ENCODE measurements around the gene ZNF423. TPM values are rescaled to one million over a fixed set of nuclear protein-coding genes. Genes with fewer than 3 reads are reported as not detected.

ZNF423 gene
- total RNA-seq, 4 donors from 2014 or later, result 0.72 to 5.9 (median 1.1) TPM

DNA sequence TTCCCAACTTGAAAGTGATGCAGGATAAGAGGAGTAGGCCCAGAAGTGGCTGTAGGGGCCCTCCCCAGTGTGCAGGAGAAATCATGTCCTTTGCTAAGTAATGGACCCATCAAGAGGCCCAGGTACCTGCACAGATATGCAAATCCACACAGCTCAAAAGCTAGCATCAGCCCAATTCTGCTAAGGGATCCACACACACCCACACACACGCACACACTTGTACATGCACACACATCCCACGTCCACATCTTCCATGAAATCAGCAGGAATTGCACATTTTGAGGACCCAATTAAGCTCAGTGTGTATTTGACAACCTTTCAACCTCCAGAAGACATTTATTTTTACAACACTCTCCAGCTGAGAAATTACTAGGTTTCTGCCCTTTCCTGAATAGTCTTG lies 297.5 kb downstream of the ZNF423 start:
- intact Hi-C loops (cut with DNase I), result no loop called here
- no peak overlapping the region for H3K27ac ChIP-seq
- no peaks in the 10 kb centered on the region for H3K9me3 ChIP-seq
- H3K4me1 ChIP-seq, result peaks cover 0 to 9% (median 0%) of the 10 kb centered on the region in 3 donors
- WGBS, 2 donors, result 64 to 83% methylated on average over 2 of the region's 2 CpGs
- H3K36me3 ChIP-seq, result no peaks in the 10 kb centered on the region
- H3K4me3 ChIP-seq, result no peak overlapping the region
- TF ChIP-seq POLR2A (IDR thresholded peaks at IDR 0.05), result no peak
- TF ChIP-seq, protein P1, sequence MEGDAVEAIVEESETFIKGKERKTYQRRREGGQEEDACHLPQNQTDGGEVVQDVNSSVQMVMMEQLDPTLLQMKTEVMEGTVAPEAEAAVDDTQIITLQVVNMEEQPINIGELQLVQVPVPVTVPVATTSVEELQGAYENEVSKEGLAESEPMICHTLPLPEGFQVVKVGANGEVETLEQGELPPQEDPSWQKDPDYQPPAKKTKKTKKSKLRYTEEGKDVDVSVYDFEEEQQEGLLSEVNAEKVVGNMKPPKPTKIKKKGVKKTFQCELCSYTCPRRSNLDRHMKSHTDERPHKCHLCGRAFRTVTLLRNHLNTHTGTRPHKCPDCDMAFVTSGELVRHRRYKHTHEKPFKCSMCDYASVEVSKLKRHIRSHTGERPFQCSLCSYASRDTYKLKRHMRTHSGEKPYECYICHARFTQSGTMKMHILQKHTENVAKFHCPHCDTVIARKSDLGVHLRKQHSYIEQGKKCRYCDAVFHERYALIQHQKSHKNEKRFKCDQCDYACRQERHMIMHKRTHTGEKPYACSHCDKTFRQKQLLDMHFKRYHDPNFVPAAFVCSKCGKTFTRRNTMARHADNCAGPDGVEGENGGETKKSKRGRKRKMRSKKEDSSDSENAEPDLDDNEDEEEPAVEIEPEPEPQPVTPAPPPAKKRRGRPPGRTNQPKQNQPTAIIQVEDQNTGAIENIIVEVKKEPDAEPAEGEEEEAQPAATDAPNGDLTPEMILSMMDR (IDR thresholded peaks at IDR 0.05), result no peak
- DNase-seq, result no peak
- H3K27me3 ChIP-seq, result no peaks in the 10 kb centered on the region

DNA sequence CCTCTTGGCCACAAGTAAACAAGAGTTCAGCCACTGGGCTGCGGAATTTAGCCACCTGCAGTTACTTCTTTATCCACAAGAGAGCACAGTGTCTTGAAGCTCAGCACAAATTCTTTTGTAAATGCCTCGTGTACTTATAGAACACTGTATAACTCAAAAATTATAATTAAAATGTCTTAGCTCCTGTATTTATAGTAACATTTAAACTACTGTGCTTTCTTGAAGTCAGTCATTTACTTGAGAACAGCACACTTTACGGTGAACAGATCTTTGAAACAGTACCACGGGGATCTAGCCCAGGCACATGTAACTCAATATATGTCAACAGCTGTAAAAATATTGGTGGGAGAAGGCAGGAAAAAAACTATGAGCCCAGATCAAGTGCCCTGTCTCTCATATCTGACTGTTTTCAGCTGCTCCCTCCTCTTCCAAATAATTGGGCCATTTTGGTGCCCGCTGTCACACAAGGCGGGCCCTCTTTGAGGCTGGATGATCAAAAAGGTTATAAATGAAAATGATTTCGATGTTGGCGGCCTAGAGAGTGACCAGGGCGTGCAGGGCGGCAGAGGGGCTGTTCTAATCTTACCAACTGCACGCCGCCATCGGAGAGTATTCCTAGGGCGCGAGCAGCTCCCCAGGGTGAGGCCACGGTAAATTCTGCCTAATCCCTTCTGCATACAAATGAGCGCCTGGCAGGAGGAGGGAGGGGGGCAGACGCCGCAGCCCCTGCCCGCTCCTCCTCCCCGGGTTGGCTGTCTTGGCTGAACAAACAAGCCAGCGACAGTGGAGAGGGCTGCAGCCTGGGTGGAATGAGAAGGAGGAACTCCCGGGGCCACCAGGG lies 299.1 kb downstream of the ZNF423 start:
- 39 to 67% methylated on average over 13 to 21 of the region's 23 CpGs for WGBS, 2 donors
- no peak for TF ChIP-seq POLR2A (IDR thresholded peaks at IDR 0.05)
- TF ChIP-seq, protein P1 (IDR thresholded peaks at IDR 0.05), result peak in 5 of 6 experiments; percentile 21 to 48 (median 34)
- no peak overlapping the region for H3K4me3 ChIP-seq
- peaks cover 0 to 9% (median 0%) of the 10 kb centered on the region in 3 donors for H3K4me1 ChIP-seq
- no peaks in the 10 kb centered on the region for H3K9me3 ChIP-seq
- intact Hi-C loops (cut with DNase I), result no loop called here
- DNase-seq, result no peak
- no peak overlapping the region for H3K27ac ChIP-seq
- no peaks in the 10 kb centered on the region for H3K36me3 ChIP-seq
- H3K27me3 ChIP-seq, result no peaks in the 10 kb centered on the region

DNA sequence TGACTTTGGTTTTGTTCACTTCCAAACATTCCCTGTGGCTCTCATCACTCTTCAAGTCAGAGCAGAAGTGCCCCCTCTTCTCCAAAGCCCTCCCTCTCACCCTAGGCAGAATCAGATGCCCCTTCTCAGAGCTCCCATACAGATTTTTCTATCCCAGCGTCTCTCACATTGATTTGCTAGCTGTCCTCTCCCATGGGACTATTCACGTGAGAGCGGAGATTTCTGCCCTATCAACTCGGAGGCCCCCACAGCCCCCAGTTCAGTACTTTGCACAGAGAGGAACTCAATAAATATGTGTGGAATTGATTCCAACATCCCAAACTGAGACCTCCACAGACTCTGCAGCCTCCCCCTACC lies 299.7 kb downstream of the ZNF423 start:
- Histone ChIP-seq H3K4me1 (peaks cover 0 to 9% (median 0%) of the 10 kb centered on the region in 3 donors), H3K27ac (no peak overlapping the region), H3K27me3 (no peaks in the 10 kb centered on the region), H3K36me3 (no peaks in the 10 kb centered on the region), H3K9me3 (no peaks in the 10 kb centered on the region), H3K4me3 (no peak overlapping the region)
- no peak for DNase-seq
- intact Hi-C loops (cut with DNase I), result no loop called here
- TF ChIP-seq, protein P1 (IDR thresholded peaks at IDR 0.05), result no peak
- TF ChIP-seq POLR2A (IDR thresholded peaks at IDR 0.05), result no peak
- 67 to 82% methylated on average over 3 to 4 of the region's 4 CpGs for WGBS, 2 donors

DNA sequence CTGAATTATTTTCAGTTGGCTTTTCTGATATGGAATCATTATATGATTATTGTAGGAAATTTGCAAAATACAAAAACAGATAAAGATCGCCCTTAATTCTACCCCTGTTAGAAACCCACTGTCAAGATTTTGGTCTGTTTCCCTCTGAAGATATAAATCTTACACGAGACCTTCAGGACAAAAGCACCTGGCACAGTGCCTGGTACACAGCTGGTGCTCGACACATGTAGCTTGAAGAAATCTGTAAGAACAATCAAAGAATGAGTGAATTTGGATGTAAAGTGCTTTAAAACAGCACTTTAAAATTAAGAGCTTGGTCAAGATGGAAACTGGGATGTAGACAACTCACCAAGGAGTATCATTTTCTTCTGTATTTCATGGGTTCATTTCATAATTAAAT lies 301.2 kb downstream of the ZNF423 start:
- Histone ChIP-seq H3K4me1 (peaks cover 0 to 9% (median 0%) of the 10 kb centered on the region in 3 donors), H3K9me3 (no peaks in the 10 kb centered on the region), H3K4me3 (no peak overlapping the region), H3K27ac (no peak overlapping the region), H3K36me3 (no peaks in the 10 kb centered on the region), H3K27me3 (no peaks in the 10 kb centered on the region)
- intact Hi-C loops (cut with DNase I), result no loop called here
- WGBS, 2 donors, result 42 to 56% methylated on average over 3 of the region's 3 CpGs
- TF ChIP-seq, protein P1 (IDR thresholded peaks at IDR 0.05), result no peak
- TF ChIP-seq POLR2A (IDR thresholded peaks at IDR 0.05), result no peak
- DNase-seq, result no peak

DNA sequence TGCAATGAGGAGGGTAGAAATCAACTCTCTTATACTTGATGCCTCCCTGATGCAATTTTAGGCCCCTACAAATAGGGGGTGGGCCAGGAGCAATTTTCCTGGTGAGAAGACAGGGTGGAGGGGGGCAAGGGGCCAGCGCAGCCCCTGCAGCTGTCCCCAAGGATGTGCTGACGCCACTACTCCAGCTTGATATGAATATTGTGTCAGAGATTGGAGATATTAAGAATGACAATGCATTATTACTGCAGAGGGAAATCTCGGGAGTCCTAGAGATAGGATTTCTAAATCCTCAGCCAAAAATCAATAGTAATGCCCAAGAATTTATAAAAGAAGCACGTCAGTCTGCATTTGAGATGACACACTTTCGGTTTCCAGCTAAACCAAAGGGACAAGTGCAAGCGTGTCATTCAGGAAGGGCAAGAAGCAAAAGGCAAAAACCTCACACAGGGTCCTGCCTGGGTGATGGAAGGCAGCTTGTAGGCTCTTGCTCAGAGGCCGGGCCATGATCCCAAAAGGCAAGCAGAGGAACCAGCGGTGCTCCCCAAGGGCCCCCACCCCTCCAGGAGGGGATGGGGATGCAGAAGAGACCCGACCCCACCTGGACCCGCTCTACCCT lies 303.5 kb downstream of the ZNF423 start:
- intact Hi-C loops (cut with DNase I), result no loop called here
- TF ChIP-seq POLR2A (IDR thresholded peaks at IDR 0.05), result no peak
- TF ChIP-seq, protein P1 (IDR thresholded peaks at IDR 0.05), result no peak
- Histone ChIP-seq H3K9me3 (no peaks in the 10 kb centered on the region), H3K4me1 (peaks cover 0 to 9% (median 0%) of the 10 kb centered on the region in 3 donors), H3K4me3 (no peak overlapping the region), H3K27ac (no peak overlapping the region), H3K27me3 (no peaks in the 10 kb centered on the region), H3K36me3 (no peaks in the 10 kb centered on the region)
- DNase-seq, result no peak
- WGBS, 2 donors, result 37 to 55% methylated on average over 8 to 9 of the region's 10 CpGs
